Activated CD4-positive, alpha-beta T cell treated with anti-CD3 and anti-CD28 coated beads, Interleukin-2, amount 10 ng/mL, durations not matched to agents 24 days and 14 days (primary cell): ENCODE measurements around the gene ITPRID1. TPM values are rescaled to one million over a fixed set of nuclear protein-coding genes. Genes with fewer than 3 reads are reported as not detected.

Experiments
- DNase-seq: peaks from one replicate; pipeline ENCODE4 v3.0.0; 2022
- H3K27ac Mint-ChIP-seq: one replicate; pipeline ENCODE4 v1.8.0; 2022; ENCODE audit warnings: mild to moderate bottlenecking, mixed read lengths
- H3K27me3 Mint-ChIP-seq: one replicate; pipeline ENCODE4 v1.8.0; 2022; ENCODE audit warnings: mixed read lengths
- H3K36me3 Mint-ChIP-seq: one replicate; pipeline ENCODE4 v1.8.0; 2022; ENCODE audit warnings: low read depth, mild to moderate bottlenecking, mixed read lengths
- H3K4me1 Mint-ChIP-seq: one replicate; pipeline ENCODE4 v1.8.0; 2021; ENCODE audit warnings: mixed read lengths
- H3K4me3 Mint-ChIP-seq: one replicate; pipeline ENCODE4 v1.8.0; 2022; ENCODE audit warnings: mild to moderate bottlenecking, moderate library complexity, mixed read lengths
- H3K9me3 Mint-ChIP-seq: one replicate; pipeline ENCODE4 v1.8.0; 2021; ENCODE audit warnings: mixed read lengths
- intact Hi-C: fragments of 100-400 bp; cut with micrococcal nuclease; formaldehyde crosslinking; loops from one replicate; pipeline ENCODE4 v1.15.1; 2023
- total RNA-seq: library from RNA; stranded (reverse); gene quantifications from 2 replicates; pipeline ENCODE4 v1.2.3, GENCODE V29; 2022

The ITPRID1 gene
- total RNA-seq, 1 donor from 2014 or later = not detected

DNA sequence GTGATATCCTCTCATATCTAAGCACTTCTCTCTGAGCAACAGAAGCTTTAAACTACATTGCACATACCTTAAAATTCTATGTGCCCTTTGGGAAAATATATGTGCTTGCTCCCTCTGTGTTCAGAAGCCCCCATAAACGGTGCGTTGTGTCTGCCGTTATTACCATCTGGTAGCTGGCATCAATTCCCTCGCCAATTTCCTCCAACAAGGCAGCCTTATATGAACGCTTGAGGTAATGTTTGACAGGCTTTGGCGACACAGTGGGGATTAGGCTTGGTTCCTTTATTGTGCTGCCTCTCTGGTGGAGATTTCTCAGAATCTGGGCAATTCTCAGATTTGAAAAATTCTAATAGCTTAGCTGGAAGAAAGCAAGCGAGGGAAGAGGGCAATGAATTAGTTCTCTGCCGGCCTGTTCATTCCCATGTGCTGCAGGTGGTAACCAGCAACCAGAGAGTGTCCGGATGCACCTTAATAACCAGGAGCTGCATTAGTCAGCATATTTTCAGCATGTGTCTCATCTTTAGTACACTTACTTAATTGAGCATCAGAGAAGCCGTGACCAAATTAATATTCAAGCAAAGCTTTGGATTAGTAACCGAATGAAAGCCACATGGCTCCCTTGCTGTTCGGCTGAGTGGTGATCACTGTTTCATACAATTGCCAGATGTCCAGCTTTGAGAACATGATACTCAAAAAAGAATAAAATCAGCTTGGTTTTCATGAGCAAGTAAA lies 165.8 kb downstream of the ITPRID1 start:
- no peaks in the 10 kb centered on the region for H3K9me3 Mint-ChIP-seq
- H3K27ac Mint-ChIP-seq = no peak overlapping the region
- intact Hi-C loops = no loop called here
- no peak for DNase-seq
- no peaks in the 10 kb centered on the region for H3K4me1 Mint-ChIP-seq
- H3K27me3 Mint-ChIP-seq = no peaks in the 10 kb centered on the region
- H3K4me3 Mint-ChIP-seq = no peak overlapping the region
- H3K36me3 Mint-ChIP-seq = no peaks in the 10 kb centered on the region

DNA sequence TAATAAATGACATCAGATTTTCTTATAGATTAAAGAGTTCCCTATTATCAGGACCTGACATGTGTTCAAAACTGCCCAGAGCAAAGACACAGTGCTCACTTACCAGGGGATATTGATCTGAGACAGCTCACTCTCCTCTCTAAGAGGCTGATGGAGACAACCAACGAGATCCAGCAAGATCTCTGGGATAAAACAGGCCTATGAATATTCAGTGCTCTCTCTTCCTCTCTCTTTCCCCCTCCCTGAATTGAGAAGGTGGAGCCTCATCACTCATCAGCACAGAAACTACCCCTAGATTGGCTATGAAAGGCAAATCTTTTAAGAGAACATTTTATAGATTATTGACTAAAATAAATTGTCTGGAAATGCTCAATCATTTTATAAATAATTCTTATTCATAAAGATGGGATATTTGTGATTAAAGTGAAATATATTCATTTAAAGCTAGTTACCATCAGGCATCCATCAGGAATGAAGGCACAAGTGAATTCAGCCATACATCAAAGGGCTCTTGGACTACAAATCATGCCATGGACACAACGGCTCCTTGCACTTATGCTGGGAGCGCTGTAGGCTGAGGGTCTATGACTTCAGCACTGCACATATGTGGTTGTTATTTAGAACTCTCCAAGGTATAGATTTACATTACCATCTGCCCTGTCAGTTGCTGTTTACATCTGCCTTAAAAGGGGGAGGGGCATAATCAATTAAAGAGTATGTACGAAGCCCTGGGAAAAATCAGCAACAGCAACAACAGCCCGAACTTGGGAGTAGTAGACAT lies 169.7 kb downstream of the ITPRID1 start:
- no peaks in the 10 kb centered on the region for H3K4me1 Mint-ChIP-seq
- no peaks in the 10 kb centered on the region for H3K27me3 Mint-ChIP-seq
- H3K27ac Mint-ChIP-seq = no peak overlapping the region
- H3K4me3 Mint-ChIP-seq = no peak overlapping the region
- no peaks in the 10 kb centered on the region for H3K36me3 Mint-ChIP-seq
- DNase-seq = no peak
- no peaks in the 10 kb centered on the region for H3K9me3 Mint-ChIP-seq
- intact Hi-C loops = no loop called here

GRCh38 chr7:31687024-31687748 lies 173.3 kb downstream of the ITPRID1 start, which contains the start of gene PPP1R17:
TSS of gene PPP1R17 (plus strand) at chr7:31687215. CDS start at chr7:31692442, 5,227 bp downstream.
- no peak within 1 kb of the TSS for H3K27ac Mint-ChIP-seq
- no peaks in the 10 kb centered on the region for H3K36me3 Mint-ChIP-seq

GRCh38 chr7:31688372-31688771 lies 174.5 kb downstream of the ITPRID1 start:
- Mint-ChIP-seq H3K9me3 (no peaks in the 10 kb centered on the region), H3K27ac (no peak overlapping the region), H3K27me3 (no peaks in the 10 kb centered on the region), H3K4me3 (no peak overlapping the region), H3K4me1 (no peaks in the 10 kb centered on the region), H3K36me3 (no peaks in the 10 kb centered on the region)
- DNase-seq = no peak
- intact Hi-C loops = no loop called here

More at GRCh38 chr7:31687024-31687748, 173.3 kb downstream of the ITPRID1 start, which contains the start of gene PPP1R17:
- Mint-ChIP-seq H3K27me3 (no peaks in the 10 kb centered on the region), H3K9me3 (no peaks in the 10 kb centered on the region), H3K4me3 (no peak within 1 kb of the TSS), H3K4me1 (no peaks in the 10 kb centered on the region)
- DNase-seq = no peak
- intact Hi-C loops = no loop called here

- Mint-ChIP-seq H3K27ac (no peak overlapping the region), H3K27me3 (no peaks in the 10 kb centered on the region), H3K9me3 (no peaks in the 10 kb centered on the region), H3K4me1 (no peaks in the 10 kb centered on the region), H3K36me3 (no peaks in the 10 kb centered on the region), H3K4me3 (no peak overlapping the region)
- intact Hi-C loops = no loop called here
- no peak for DNase-seq
Observed at GRCh38 chr7:31688996-31689395, 175.1 kb downstream of the ITPRID1 start.

DNA sequence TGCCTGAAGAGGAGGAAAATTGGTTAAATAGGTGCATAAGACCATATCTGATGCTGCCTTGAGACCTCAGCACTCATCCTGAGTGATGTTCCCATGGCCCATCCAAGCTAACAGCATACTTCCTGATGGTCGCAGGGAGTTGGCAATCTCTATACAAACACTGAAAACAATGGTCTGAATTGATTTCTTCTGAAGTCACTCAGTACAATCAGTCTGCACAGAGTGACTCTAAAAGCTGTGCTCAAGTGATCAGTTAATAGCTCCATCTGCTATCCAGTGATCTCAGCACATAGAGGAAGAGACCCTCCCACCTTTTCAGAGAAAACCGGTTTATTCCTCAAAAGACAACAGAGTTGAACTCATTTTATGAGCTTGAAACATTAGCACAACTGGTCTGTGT lies 177.0 kb downstream of the ITPRID1 start:
- no peaks in the 10 kb centered on the region for H3K36me3 Mint-ChIP-seq
- no peaks in the 10 kb centered on the region for H3K27me3 Mint-ChIP-seq
- H3K4me3 Mint-ChIP-seq = no peak overlapping the region
- no peaks in the 10 kb centered on the region for H3K4me1 Mint-ChIP-seq
- no peaks in the 10 kb centered on the region for H3K9me3 Mint-ChIP-seq
- H3K27ac Mint-ChIP-seq = no peak overlapping the region
- intact Hi-C loops = no loop called here
- DNase-seq = no peak

DNA sequence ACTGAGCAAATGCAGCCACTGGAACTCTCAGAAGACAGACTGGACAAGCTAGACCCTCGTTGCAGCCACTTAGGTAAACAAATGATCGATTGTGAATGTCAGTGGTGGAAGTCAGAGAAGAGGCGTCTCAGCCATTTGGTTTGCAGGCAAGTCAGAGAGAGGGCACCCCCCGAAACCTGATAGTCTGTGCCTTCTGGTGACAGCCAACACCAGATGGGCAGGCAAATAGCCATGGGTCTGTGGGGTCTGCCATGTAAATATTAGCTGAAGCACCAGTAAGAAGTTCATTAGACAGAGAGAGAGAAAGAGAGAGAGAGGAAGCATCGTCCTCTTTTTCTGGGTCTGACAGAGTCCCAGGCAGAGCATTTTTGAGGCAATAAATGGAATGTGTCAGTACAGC lies 178.6 kb downstream of the ITPRID1 start:
- DNase-seq = no peak
- intact Hi-C loops = no loop called here
- H3K4me1 Mint-ChIP-seq = no peaks in the 10 kb centered on the region
- no peaks in the 10 kb centered on the region for H3K36me3 Mint-ChIP-seq
- H3K9me3 Mint-ChIP-seq = no peaks in the 10 kb centered on the region
- no peak overlapping the region for H3K27ac Mint-ChIP-seq
- no peaks in the 10 kb centered on the region for H3K27me3 Mint-ChIP-seq
- H3K4me3 Mint-ChIP-seq = no peak overlapping the region

DNA sequence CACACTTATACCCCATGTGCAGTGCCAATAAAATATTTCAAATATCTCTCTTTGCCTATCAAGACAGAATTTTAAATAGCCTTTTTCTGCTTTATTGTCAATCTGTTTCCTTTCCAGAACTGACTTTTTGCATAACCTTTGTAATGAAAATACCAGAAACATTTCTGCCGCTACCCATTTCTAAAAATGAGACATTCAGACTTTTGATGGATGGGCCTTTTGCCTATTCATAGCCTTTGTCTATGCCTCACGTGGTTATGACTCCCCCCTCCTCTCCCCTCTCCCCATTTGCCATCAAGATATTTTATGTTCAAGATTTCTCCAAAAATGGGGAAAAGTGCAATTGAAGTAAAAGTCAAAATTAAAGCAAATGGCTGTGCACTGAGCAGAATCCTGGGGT lies 179.0 kb downstream of the ITPRID1 start:
- intact Hi-C loops = no loop called here
- Mint-ChIP-seq H3K27ac (no peak overlapping the region), H3K36me3 (no peaks in the 10 kb centered on the region), H3K27me3 (no peaks in the 10 kb centered on the region), H3K4me3 (no peak overlapping the region), H3K4me1 (no peaks in the 10 kb centered on the region), H3K9me3 (no peaks in the 10 kb centered on the region)
- DNase-seq = no peak

GRCh38 chr7:31695859-31696614 lies 182.1 kb downstream of the ITPRID1 start:
- DNase-seq = no peak
- H3K27me3 Mint-ChIP-seq = no peaks in the 10 kb centered on the region
- no peaks in the 10 kb centered on the region for H3K4me1 Mint-ChIP-seq
- no peak overlapping the region for H3K4me3 Mint-ChIP-seq
- no peaks in the 10 kb centered on the region for H3K9me3 Mint-ChIP-seq
- no peak overlapping the region for H3K27ac Mint-ChIP-seq
- intact Hi-C loops = no loop called here
- no peaks in the 10 kb centered on the region for H3K36me3 Mint-ChIP-seq

- Mint-ChIP-seq H3K27ac (no peak overlapping the region), H3K27me3 (no peaks in the 10 kb centered on the region), H3K4me3 (no peak overlapping the region), H3K4me1 (no peaks in the 10 kb centered on the region), H3K36me3 (no peaks in the 10 kb centered on the region), H3K9me3 (no peaks in the 10 kb centered on the region)
- intact Hi-C loops = no loop called here
- no peak for DNase-seq
Observed at GRCh38 chr7:31699050-31699449, 185.2 kb downstream of the ITPRID1 start.

DNA sequence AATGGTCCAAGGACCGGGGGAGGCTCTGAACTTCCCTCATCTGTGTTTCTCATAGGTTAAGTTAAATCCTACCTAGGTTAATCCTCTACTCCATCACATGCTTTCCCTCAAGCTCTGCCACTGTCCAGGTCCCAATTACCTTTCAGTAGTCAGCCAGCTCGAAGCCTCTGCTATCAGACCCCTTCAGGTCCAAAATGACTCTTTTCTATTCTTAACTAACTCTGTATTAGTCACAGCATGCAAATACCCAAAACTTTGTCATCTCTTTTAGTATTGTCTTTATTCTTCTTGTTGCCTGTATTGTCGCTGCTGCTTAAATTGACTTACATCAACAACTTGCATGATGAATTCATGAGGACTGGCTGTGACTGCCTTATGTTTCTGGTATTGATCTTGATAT lies 188.5 kb downstream of the ITPRID1 start:
- no peaks in the 10 kb centered on the region for H3K27me3 Mint-ChIP-seq
- no peaks in the 10 kb centered on the region for H3K4me1 Mint-ChIP-seq
- H3K27ac Mint-ChIP-seq = no peak overlapping the region
- H3K4me3 Mint-ChIP-seq = no peak overlapping the region
- no peaks in the 10 kb centered on the region for H3K36me3 Mint-ChIP-seq
- no peak for DNase-seq
- intact Hi-C loops = no loop called here
- no peaks in the 10 kb centered on the region for H3K9me3 Mint-ChIP-seq

- no peak for DNase-seq
- no peaks in the 10 kb centered on the region for H3K36me3 Mint-ChIP-seq
- H3K4me3 Mint-ChIP-seq = no peak overlapping the region
- H3K27ac Mint-ChIP-seq = no peak overlapping the region
- intact Hi-C loops = no loop called here
- H3K27me3 Mint-ChIP-seq = no peaks in the 10 kb centered on the region
- no peaks in the 10 kb centered on the region for H3K4me1 Mint-ChIP-seq
- no peaks in the 10 kb centered on the region for H3K9me3 Mint-ChIP-seq
Observed at GRCh38 chr7:31705377-31705776, 191.5 kb downstream of the ITPRID1 start.

GRCh38 chr7:31707089-31707488 lies 193.2 kb downstream of the ITPRID1 start:
- Mint-ChIP-seq H3K4me1 (no peaks in the 10 kb centered on the region), H3K27me3 (no peaks in the 10 kb centered on the region), H3K4me3 (no peak overlapping the region), H3K9me3 (no peaks in the 10 kb centered on the region), H3K36me3 (no peaks in the 10 kb centered on the region), H3K27ac (no peak overlapping the region)
- DNase-seq = no peak
- intact Hi-C loops = no loop called here
